ENCODE measurements around the gene TCF20.

DNA sequence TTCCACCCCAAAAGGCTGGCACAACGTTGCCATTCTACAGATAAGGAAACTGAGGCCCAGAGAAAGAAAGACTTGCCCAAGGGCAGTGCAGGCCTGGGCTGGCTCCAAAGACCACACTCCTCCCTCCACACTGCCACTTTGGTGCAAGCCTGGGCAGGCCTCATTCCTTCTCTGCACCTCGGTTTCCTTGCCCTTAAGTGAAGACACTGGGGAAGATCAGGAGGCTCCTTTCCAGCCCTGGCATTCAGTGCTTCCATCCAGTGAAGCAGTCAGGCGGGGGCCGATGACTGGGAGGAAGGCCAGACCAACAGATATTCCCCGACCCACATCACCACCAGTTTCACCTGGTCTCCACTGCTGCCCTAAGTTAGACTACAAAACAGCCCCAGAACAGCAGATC, 18.3 kb upstream of the TCF20 start:
- TF ChIP-seq, protein P1, sequence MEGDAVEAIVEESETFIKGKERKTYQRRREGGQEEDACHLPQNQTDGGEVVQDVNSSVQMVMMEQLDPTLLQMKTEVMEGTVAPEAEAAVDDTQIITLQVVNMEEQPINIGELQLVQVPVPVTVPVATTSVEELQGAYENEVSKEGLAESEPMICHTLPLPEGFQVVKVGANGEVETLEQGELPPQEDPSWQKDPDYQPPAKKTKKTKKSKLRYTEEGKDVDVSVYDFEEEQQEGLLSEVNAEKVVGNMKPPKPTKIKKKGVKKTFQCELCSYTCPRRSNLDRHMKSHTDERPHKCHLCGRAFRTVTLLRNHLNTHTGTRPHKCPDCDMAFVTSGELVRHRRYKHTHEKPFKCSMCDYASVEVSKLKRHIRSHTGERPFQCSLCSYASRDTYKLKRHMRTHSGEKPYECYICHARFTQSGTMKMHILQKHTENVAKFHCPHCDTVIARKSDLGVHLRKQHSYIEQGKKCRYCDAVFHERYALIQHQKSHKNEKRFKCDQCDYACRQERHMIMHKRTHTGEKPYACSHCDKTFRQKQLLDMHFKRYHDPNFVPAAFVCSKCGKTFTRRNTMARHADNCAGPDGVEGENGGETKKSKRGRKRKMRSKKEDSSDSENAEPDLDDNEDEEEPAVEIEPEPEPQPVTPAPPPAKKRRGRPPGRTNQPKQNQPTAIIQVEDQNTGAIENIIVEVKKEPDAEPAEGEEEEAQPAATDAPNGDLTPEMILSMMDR (IDR thresholded peaks at IDR 0.05): no peak
- TF ChIP-seq POLR2A (IDR thresholded peaks at IDR 0.05): no peak
